Loucy (cell line): ENCODE data around the gene KLF18.

Experiments
- H2AFZ ChIP-seq: fragments of 200-600 bp; sonication (generic); 2 replicates; pipeline ENCODE4 v1.6.0; 2016; ENCODE audit warnings: antibody characterized with exemption, mild to moderate bottlenecking, low read length, moderate library complexity
- H3F3A ChIP-seq: fragments of 200-600 bp; 2 replicates; pipeline ENCODE4 v1.6.0; 2016; ENCODE audit warnings: antibody characterized with exemption, low read depth, mild to moderate bottlenecking
- H3K27me3 ChIP-seq: fragments of 200-600 bp; sonication (generic); 2 replicates; pipeline ENCODE4 v1.6.1; 2014; ENCODE audit warnings: low read length, mild to moderate bottlenecking; ENCODE audit not compliant: insufficient read depth, poor library complexity, severe bottlenecking
- H3K36me3 ChIP-seq: fragments of 200-600 bp; sonication (generic); 2 replicates; pipeline ENCODE4 v1.6.1; 2016; ENCODE audit warnings: low read length; ENCODE audit not compliant: insufficient read depth
- H3K4me1 ChIP-seq: fragments of 200-600 bp; sonication (generic); 2 replicates; pipeline ENCODE4 v1.5.1; 2014; ENCODE audit warnings: low read length, mild to moderate bottlenecking; ENCODE audit not compliant: insufficient read depth, poor library complexity, severe bottlenecking
- H3K4me2 ChIP-seq: fragments of 200-600 bp; sonication (generic); 2 replicates; pipeline ENCODE4 v1.6.0; 2014; ENCODE audit warnings: antibody characterized with exemption, low read length, low read depth, mild to moderate bottlenecking; ENCODE audit not compliant: poor library complexity, severe bottlenecking
- H3K4me3 ChIP-seq: fragments of 200-600 bp; sonication (generic); 2 replicates; pipeline ENCODE4 v1.5.1; 2014; ENCODE audit warnings: low read length, mild to moderate bottlenecking, mixed read lengths; ENCODE audit not compliant: poor library complexity, severe bottlenecking
- H3K79me2 ChIP-seq: fragments of 200-600 bp; sonication (generic); 2 replicates; pipeline ENCODE4 v1.6.1; 2014; ENCODE audit warnings: low read length; ENCODE audit not compliant: insufficient read depth
- H3K9ac ChIP-seq: fragments of 200-600 bp; sonication (generic); 2 replicates; pipeline ENCODE4 v1.6.0; 2014; ENCODE audit warnings: mild to moderate bottlenecking, low read depth, low read length, moderate library complexity; ENCODE audit not compliant: poor library complexity, severe bottlenecking
- H3K9me2 ChIP-seq: fragments of 200-600 bp; sonication (generic); replicated peaks from 2 replicates; pipeline ENCODE4 v1.6.1; 2016; ENCODE audit warnings: low read depth, low read length, mixed read lengths
- H3K9me3 ChIP-seq: fragments of 200-600 bp; sonication (generic); 2 replicates; pipeline ENCODE4 v1.6.1; 2014; ENCODE audit warnings: mild to moderate bottlenecking, antibody characterized with exemption, low read length, low read depth; ENCODE audit not compliant: insufficient read depth
- H4K20me1 ChIP-seq: fragments of 200-600 bp; sonication (generic); 2 replicates; pipeline ENCODE4 v1.6.0; 2014; ENCODE audit warnings: antibody characterized with exemption, low read length, mild to moderate bottlenecking; ENCODE audit not compliant: insufficient read depth, poor library complexity, severe bottlenecking
- EZH2phosphoT487 ChIP-seq: fragments of 200-600 bp; IDR thresholded peaks from 2 replicates; pipeline ENCODE4 v1.6.1; 2018; ENCODE audit warnings: antibody characterized with exemption, mild to moderate bottlenecking, moderate library complexity, borderline replicate concordance
- TF ChIP-seq, protein P1 (sequence below): fragments of 200-600 bp; sonication (generic); conservative IDR thresholded peaks from 2 replicates; pipeline ENCODE4 v1.5.1; 2014; ENCODE audit warnings: mild to moderate bottlenecking, antibody characterized with exemption, low read length

KLF18 gene

DNA sequence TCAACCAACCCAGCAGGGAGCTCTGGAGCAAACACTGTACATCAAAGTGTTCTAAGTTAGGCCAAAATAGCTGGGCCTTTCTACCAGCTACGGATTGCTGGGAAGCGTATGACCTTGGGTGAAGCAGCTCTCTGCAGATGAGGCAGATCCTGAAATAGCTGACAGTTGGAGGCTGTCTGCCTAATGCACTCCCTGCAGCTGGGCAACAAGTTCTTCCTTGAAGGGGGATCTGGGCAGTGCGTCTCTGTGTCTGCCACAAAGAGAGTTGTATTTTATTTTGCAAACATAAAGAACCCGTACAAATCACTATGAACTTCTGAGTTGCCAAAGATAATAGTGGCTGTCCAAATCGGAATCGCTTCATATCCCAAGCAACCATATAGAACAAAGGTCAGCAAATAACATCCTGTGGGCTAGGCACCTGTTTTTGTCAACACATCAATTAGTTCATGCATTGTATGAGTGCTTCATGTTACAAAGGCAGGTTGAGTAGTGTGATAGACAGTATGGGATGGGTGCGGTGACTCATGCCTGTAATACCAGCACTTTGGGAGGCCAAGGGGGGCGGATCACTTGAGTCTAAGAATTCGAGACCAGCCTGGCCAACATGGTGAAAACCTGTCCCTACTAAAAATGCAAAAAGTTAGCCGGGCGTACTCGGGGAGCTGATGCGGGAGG lies 51.9 kb downstream of the KLF18 start:
- H3K9me2 ChIP-seq = no peaks in the 10 kb centered on the region
- H3K79me2 ChIP-seq = no peaks in the 10 kb centered on the region
- TF ChIP-seq, protein P1, sequence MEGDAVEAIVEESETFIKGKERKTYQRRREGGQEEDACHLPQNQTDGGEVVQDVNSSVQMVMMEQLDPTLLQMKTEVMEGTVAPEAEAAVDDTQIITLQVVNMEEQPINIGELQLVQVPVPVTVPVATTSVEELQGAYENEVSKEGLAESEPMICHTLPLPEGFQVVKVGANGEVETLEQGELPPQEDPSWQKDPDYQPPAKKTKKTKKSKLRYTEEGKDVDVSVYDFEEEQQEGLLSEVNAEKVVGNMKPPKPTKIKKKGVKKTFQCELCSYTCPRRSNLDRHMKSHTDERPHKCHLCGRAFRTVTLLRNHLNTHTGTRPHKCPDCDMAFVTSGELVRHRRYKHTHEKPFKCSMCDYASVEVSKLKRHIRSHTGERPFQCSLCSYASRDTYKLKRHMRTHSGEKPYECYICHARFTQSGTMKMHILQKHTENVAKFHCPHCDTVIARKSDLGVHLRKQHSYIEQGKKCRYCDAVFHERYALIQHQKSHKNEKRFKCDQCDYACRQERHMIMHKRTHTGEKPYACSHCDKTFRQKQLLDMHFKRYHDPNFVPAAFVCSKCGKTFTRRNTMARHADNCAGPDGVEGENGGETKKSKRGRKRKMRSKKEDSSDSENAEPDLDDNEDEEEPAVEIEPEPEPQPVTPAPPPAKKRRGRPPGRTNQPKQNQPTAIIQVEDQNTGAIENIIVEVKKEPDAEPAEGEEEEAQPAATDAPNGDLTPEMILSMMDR = no peak
- no peak for TF ChIP-seq EZH2phosphoT487
- no peaks in the 10 kb centered on the region for H3K9me3 ChIP-seq
- H3K4me1 ChIP-seq = no peaks in the 10 kb centered on the region
- H3K27me3 ChIP-seq = no peaks in the 10 kb centered on the region
- no peaks in the 10 kb centered on the region for H3K36me3 ChIP-seq
- no peak overlapping the region for H3K9ac ChIP-seq
- H4K20me1 ChIP-seq = no peaks in the 10 kb centered on the region
- no peak overlapping the region for H3K4me2 ChIP-seq
- no peaks in the 10 kb centered on the region for H3F3A ChIP-seq
- H3K4me3 ChIP-seq = no peak overlapping the region
- H2AFZ ChIP-seq = no peak overlapping the region
